Gastrocnemius medialis (tissue), 4 donors: ENCODE data around the gene TARM1.

Experiments
- CTCF ChIP-seq, 5 experiments: fragments of 450-650 bp in 3 of 5; fragments of 200-600 bp in 2 of 5; sonication (generic) in 2 of 5; IDR thresholded peaks in 4 of 5; conservative IDR thresholded peaks in 1 of 5; 1 replicate in 4 of 5; 2 replicates in 1 of 5; pipeline ENCODE4 v1.5.1; 2016 to 2019; ENCODE audit warnings: antibody characterized with exemption in 5 of 5, mild to moderate bottlenecking in 3 of 5, moderate library complexity in 3 of 5
- POLR2A ChIP-seq, 2 donors: fragments of 450-650 bp; IDR thresholded peaks; one replicate each; pipeline ENCODE4 v1.6.1; 2017; ENCODE audit warnings: antibody characterized with exemption in 2 of 2, mild to moderate bottlenecking in 2 of 2, moderate library complexity in 2 of 2

DNA sequence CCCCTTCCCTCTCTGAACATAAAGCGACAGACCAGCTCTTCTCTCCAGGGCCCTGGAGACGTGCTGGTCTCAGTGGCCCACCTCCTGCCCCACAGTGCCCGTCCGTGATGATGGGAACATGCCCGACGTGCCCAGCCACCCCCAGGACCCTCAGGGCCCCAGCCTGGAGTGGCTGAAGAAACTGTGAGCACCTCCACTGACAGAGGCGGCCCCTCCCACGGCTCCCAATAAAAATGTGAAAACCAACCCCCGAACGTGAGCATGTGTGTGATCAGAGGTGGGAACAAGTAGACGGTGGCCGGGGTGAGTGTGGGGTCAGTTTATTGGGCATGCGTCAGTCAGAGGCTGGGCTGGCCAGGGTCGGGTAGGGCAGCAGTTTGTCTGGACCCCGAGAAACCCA, 25.6 kb upstream of the TARM1 start:
- TF ChIP-seq CTCF (IDR thresholded peaks at IDR 0.05 in 4 of 5, conservative IDR thresholded peaks at IDR 0.05 in 1 of 5) (no peak), POLR2A (IDR thresholded peaks at IDR 0.05) (no peak)
